ENCODE data around the gene GSDME.

GRCh38 chr7:24745355-24745754 lies 11.9 kb downstream of the GSDME start:
- no peak for TF ChIP-seq POLR2A (IDR thresholded peaks at IDR 0.05)
- no peak for TF ChIP-seq CTCF (IDR thresholded peaks at IDR 0.05)
